ENCODE measurements around the gene AZIN2.

AZIN2 gene

GRCh38 chr1:33157131-33157530 lies 76.2 kb downstream of the AZIN2 start:
- no peak for DNase-seq

- no peak for DNase-seq
Observed at GRCh38 chr1:33158366-33158765, 77.4 kb downstream of the AZIN2 start.

GRCh38 chr1:33159577-33159976 lies 78.6 kb downstream of the AZIN2 start:
- no peak for DNase-seq

GRCh38 chr1:33161061-33161681 lies 80.2 kb downstream of the AZIN2 start:
- peak; percentile 5 for DNase-seq

- DNase-seq = no peak
Observed at GRCh38 chr1:33162141-33162540, 81.2 kb downstream of the AZIN2 start.

- DNase-seq = no peak
Observed at GRCh38 chr1:33163621-33164519, 82.9 kb downstream of the AZIN2 start.

GRCh38 chr1:33165209-33165608 lies 84.3 kb downstream of the AZIN2 start:
- no peak for DNase-seq

GRCh38 chr1:33165809-33166208 lies 84.9 kb downstream of the AZIN2 start:
- DNase-seq = no peak

- no peak for DNase-seq
Observed at GRCh38 chr1:33167650-33168447, 86.9 kb downstream of the AZIN2 start.

- no peak for DNase-seq
Observed at GRCh38 chr1:33168556-33169289, 87.8 kb downstream of the AZIN2 start.

GRCh38 chr1:33169290-33170055 lies 88.5 kb downstream of the AZIN2 start:
- DNase-seq = peak; percentile 26

All from NCI-H2171 treated with DMSO at 0.1 percent for 48 hours (cell line).